Stimulated activated naive B cell treated with anti-CD40 and anti-IgM and Interleukin-4, amounts not matched to agents 10 μg/mL and 1 μg/mL and 100 μg/mL, for 72 hours (primary cell): Measurements from ENCODE around the gene FCER2.
A peak's percentile ranks its signal among the peaks of the same experiment; 100 is the strongest.

Source experiments
- ATAC-seq, 2 donors: fragments of 150-1000 bp; cut with Tn5 transposase; replicated peaks; 2 replicates each; pipeline ENCODE4 v1.10.0; 2021; ENCODE audit warnings: moderate library complexity in 1 of 2
- DNase-seq: peaks from one replicate; pipeline ENCODE4 v3.0.0; 2021
- H3K27ac Mint-ChIP-seq: one replicate; pipeline ENCODE4 v1.8.0; 2022; ENCODE audit warnings: mild to moderate bottlenecking, mixed read lengths
- H3K27me3 Mint-ChIP-seq, 2 donors: one replicate each; pipeline ENCODE4 v1.8.0; 2022; ENCODE audit warnings: mixed read lengths in 2 of 2
- H3K36me3 Mint-ChIP-seq, 2 donors: one replicate each; pipeline ENCODE4 v1.8.0; 2022; ENCODE audit warnings: mixed read lengths in 2 of 2, mild to moderate bottlenecking in 1 of 2
- H3K4me1 Mint-ChIP-seq, 2 donors: one replicate each; pipeline ENCODE4 v1.8.0; 2022; ENCODE audit warnings: mixed read lengths in 2 of 2, mild to moderate bottlenecking in 1 of 2
- H3K4me3 Mint-ChIP-seq, 2 donors: one replicate each; pipeline ENCODE4 v1.8.0; 2022; ENCODE audit warnings: mild to moderate bottlenecking in 2 of 2, mixed read lengths in 2 of 2, moderate library complexity in 1 of 2
- H3K9me3 Mint-ChIP-seq, 2 donors: one replicate each; pipeline ENCODE4 v1.8.0; 2022; ENCODE audit warnings: mixed read lengths in 2 of 2, mild to moderate bottlenecking in 1 of 2

FCER2 gene

GRCh38 chr19:7739801-7740681 lies 38.1 kb upstream of the FCER2 start:
- peaks cover 0 to 2% of the 10 kb centered on the region in 2 donors for H3K36me3 Mint-ChIP-seq
- H3K9me3 Mint-ChIP-seq, result peaks cover 0 to 2% of the 10 kb centered on the region in 2 donors
- DNase-seq, result no peak
- ATAC-seq, result no peak
- H3K27me3 Mint-ChIP-seq, result peaks cover 9% of the 10 kb centered on the region in 2 donors
- no peak overlapping the region for H3K4me3 Mint-ChIP-seq
- H3K27ac Mint-ChIP-seq, result peak overlapping the region; percentile 1
- peaks cover 46 to 72% of the 10 kb centered on the region in 2 donors for H3K4me1 Mint-ChIP-seq

- DNase-seq (no peak), ATAC-seq (peak; percentile 31 to 59)
- Mint-ChIP-seq H3K4me3 (peak overlapping the region in 1 of 2 donors; percentile 52), H3K9me3 (peaks cover 0 to 2% of the 10 kb centered on the region in 2 donors), H3K27ac (peak overlapping the region; percentile 44), H3K36me3 (peaks cover 0 to 2% of the 10 kb centered on the region in 2 donors), H3K4me1 (peaks cover 40 to 69% of the 10 kb centered on the region in 2 donors), H3K27me3 (peaks cover 9% of the 10 kb centered on the region in 2 donors)
Measured at GRCh38 chr19:7739211-7739755, 37.4 kb upstream of the FCER2 start.

- Mint-ChIP-seq H3K9me3 (peaks cover 0 to 2% of the 10 kb centered on the region in 2 donors), H3K36me3 (peaks cover 0 to 2% of the 10 kb centered on the region in 2 donors), H3K27ac (no peak overlapping the region), H3K4me1 (peaks cover 30 to 60% of the 10 kb centered on the region in 2 donors), H3K27me3 (peaks cover 9% of the 10 kb centered on the region in 2 donors), H3K4me3 (no peak overlapping the region)
- no peak for DNase-seq
- ATAC-seq, result peak in 1 of 2 donors; percentile 30
Measured at GRCh38 chr19:7738023-7738422, 36.1 kb upstream of the FCER2 start.

- Mint-ChIP-seq H3K4me3 (no peak overlapping the region), H3K27me3 (peaks cover 9% of the 10 kb centered on the region in 2 donors), H3K36me3 (peaks cover 0 to 2% of the 10 kb centered on the region in 2 donors), H3K4me1 (peaks cover 24 to 56% of the 10 kb centered on the region in 2 donors), H3K27ac (no peak overlapping the region), H3K9me3 (peaks cover 0 to 2% of the 10 kb centered on the region in 2 donors)
- DNase-seq, result no peak
- no peak for ATAC-seq
Measured at GRCh38 chr19:7737215-7737614, 35.3 kb upstream of the FCER2 start.

- no peaks in the 10 kb centered on the region for H3K36me3 Mint-ChIP-seq
Measured at GRCh38 chr19:7736148-7736547, 34.2 kb upstream of the FCER2 start.

GRCh38 chr19:7734220-7735203 lies 32.6 kb upstream of the FCER2 start:
- no peak overlapping the region for H3K4me3 Mint-ChIP-seq
- DNase-seq (no peak), ATAC-seq (no peak)
- no peaks in the 10 kb centered on the region for H3K9me3 Mint-ChIP-seq
- peaks cover 23 to 52% of the 10 kb centered on the region in 2 donors for H3K4me1 Mint-ChIP-seq
- peaks cover 4 to 6% of the 10 kb centered on the region in 2 donors for H3K36me3 Mint-ChIP-seq
- no peak overlapping the region for H3K27ac Mint-ChIP-seq
- peaks cover 13 to 14% of the 10 kb centered on the region in 2 donors for H3K27me3 Mint-ChIP-seq

More at GRCh38 chr19:7736148-7736547, 34.2 kb upstream of the FCER2 start:
- Mint-ChIP-seq H3K27me3 (peaks cover 9 to 14% of the 10 kb centered on the region in 2 donors), H3K27ac (no peak overlapping the region), H3K9me3 (no peaks in the 10 kb centered on the region), H3K4me3 (no peak overlapping the region), H3K4me1 (peaks cover 25 to 54% of the 10 kb centered on the region in 2 donors)
- ATAC-seq, result no peak
- DNase-seq, result no peak

GRCh38 chr19:7733376-7733775 lies 31.4 kb upstream of the FCER2 start:
- Mint-ChIP-seq H3K36me3 (peaks cover 6 to 7% of the 10 kb centered on the region in 2 donors), H3K27ac (no peak overlapping the region), H3K27me3 (peaks cover 13 to 21% of the 10 kb centered on the region in 2 donors)

GRCh38 chr19:7732045-7732444 lies 30.1 kb upstream of the FCER2 start, which contains the start of gene CLEC4G:
Gene CLEC4G, minus strand, starts transcription at chr19:7732110. Its CDS starts 8 bp downstream, at chr19:7732102.
- peaks cover 14 to 19% of the 10 kb centered on the region in 2 donors for H3K36me3 Mint-ChIP-seq
- no peak for DNase-seq
- peaks cover 28 to 57% of the 10 kb centered on the region in 2 donors for H3K4me1 Mint-ChIP-seq
- peak within 1 kb of the TSS; percentile 52 to 54 for H3K4me3 Mint-ChIP-seq
- peaks cover 13 to 25% of the 10 kb centered on the region in 2 donors for H3K27me3 Mint-ChIP-seq
- ATAC-seq, result no peak
- H3K9me3 Mint-ChIP-seq, result peaks cover 4 to 5% of the 10 kb centered on the region in 2 donors
- no peak within 1 kb of the TSS for H3K27ac Mint-ChIP-seq

More at GRCh38 chr19:7733376-7733775, 31.4 kb upstream of the FCER2 start:
- ATAC-seq (no peak), DNase-seq (no peak)
- Mint-ChIP-seq H3K4me3 (no peak overlapping the region), H3K9me3 (no peaks in the 10 kb centered on the region), H3K4me1 (peaks cover 25 to 53% of the 10 kb centered on the region in 2 donors)

DNA sequence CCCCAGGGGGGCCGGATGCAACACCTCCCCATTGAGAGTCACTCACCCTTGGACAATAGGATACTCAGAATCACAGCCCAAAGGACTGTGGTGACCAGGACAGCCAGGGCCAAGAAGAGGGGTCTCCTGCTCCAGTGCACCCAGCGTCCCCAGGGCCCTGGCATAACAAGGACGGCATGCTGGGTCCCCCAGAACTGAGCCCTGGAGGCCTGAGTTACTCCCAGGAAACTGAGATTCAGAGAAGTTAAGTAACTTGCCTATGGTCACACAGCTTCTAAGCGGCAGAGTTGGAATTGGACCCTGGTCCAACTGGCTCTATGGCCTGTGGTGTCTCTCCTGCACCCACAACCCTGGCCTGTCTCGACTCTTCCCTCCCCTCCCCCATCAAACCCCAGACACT lies 29.7 kb upstream of the FCER2 start:
- H3K4me3 Mint-ChIP-seq, result peak overlapping the region; percentile 36 to 54
- no peak for ATAC-seq
- peaks cover 4 to 5% of the 10 kb centered on the region in 2 donors for H3K9me3 Mint-ChIP-seq
- peaks cover 28 to 57% of the 10 kb centered on the region in 2 donors for H3K4me1 Mint-ChIP-seq
- H3K36me3 Mint-ChIP-seq, result peaks cover 14 to 19% of the 10 kb centered on the region in 2 donors
- H3K27me3 Mint-ChIP-seq, result peaks cover 13 to 25% of the 10 kb centered on the region in 2 donors
- H3K27ac Mint-ChIP-seq, result no peak overlapping the region
- no peak for DNase-seq

DNA sequence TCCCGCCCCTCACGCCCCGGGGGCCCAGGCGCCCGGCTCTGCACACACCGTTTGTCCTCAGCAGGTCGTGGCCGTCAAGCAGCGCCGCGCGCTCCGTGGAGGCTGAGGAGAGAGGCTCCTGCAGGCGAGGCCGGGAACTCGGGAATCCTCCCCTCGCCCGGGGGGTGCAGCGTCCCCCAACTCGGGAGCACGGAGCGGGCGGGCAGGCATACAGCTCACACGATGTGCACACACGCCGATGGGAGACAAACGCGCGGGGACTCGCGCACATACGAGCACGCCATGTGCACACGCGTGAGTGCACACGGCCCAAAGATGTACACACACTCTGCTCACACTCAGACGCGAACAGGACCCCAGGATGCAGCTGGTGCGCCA lies 29.3 kb upstream of the FCER2 start:
- Mint-ChIP-seq H3K27ac (no peak overlapping the region), H3K4me1 (peaks cover 28 to 57% of the 10 kb centered on the region in 2 donors), H3K36me3 (peaks cover 14 to 19% of the 10 kb centered on the region in 2 donors), H3K27me3 (peaks cover 13 to 25% of the 10 kb centered on the region in 2 donors), H3K9me3 (peaks cover 4 to 5% of the 10 kb centered on the region in 2 donors), H3K4me3 (peak overlapping the region; percentile 52 to 54)
- ATAC-seq (no peak), DNase-seq (no peak)

GRCh38 chr19:7730286-7731217 lies 28.6 kb upstream of the FCER2 start:
- H3K27me3 Mint-ChIP-seq, result peaks cover 13 to 25% of the 10 kb centered on the region in 2 donors

DNA sequence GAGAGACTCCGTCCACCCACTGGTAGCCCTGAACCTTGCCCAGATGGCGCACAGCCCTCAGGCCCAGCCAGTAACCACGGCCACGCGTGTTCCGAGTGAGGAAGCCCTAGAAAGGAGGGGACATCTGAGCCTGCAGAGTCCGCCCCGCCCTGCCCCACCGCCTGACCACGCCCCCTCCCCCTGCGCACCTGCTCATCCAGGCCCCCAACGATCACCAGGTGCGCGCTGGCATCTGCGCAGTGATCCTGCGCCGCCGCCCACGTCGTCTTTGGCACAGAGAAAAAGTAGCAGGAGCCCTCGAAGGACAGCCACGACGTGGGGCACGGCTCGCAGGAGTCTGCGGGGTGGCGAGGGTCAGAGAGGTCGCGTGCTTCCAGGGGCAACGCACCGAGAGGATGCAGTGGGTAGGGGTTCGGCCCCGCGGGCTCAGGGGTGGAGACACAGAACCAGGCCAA lies 27.9 kb upstream of the FCER2 start:
- Mint-ChIP-seq H3K36me3 (peaks cover 14 to 19% of the 10 kb centered on the region in 2 donors), H3K4me1 (peaks cover 34 to 64% of the 10 kb centered on the region in 2 donors), H3K4me3 (peak overlapping the region; percentile 84 to 90), H3K9me3 (peaks cover 4 to 5% of the 10 kb centered on the region in 2 donors), H3K27me3 (peaks cover 13 to 25% of the 10 kb centered on the region in 2 donors), H3K27ac (peak overlapping the region; percentile 93)
- DNase-seq, result no peak
- ATAC-seq, result peak; percentile 60 to 74

More at GRCh38 chr19:7730286-7731217, 28.6 kb upstream of the FCER2 start:
- peak overlapping the region; percentile 84 to 90 for H3K4me3 Mint-ChIP-seq
- H3K27ac Mint-ChIP-seq, result peak overlapping the region; percentile 93
- H3K9me3 Mint-ChIP-seq, result peaks cover 4 to 5% of the 10 kb centered on the region in 2 donors
- no peak for DNase-seq
- H3K36me3 Mint-ChIP-seq, result peaks cover 14 to 19% of the 10 kb centered on the region in 2 donors
- peaks cover 32 to 63% of the 10 kb centered on the region in 2 donors for H3K4me1 Mint-ChIP-seq
- peak; percentile 21 to 43 for ATAC-seq
